ENCODE measurements around the gene GPR142. TPM values are rescaled to one million over a fixed set of nuclear protein-coding genes. Genes with fewer than 3 reads are reported as not detected.

GPR142 gene
- total RNA-seq, 4 donors from 2014 or later, result 0.39 to 0.83 (median 0.40) TPM; not detected in 1

GRCh38 chr17:74387365-74388218 lies 20.3 kb downstream of the GPR142 start:
- TF ChIP-seq CTCF (IDR thresholded peaks at IDR 0.05) (no peak), POLR2A (IDR thresholded peaks at IDR 0.05; ENCODE audit: low read depth) (no peak), POLR2AphosphoS5 (IDR thresholded peaks at IDR 0.05) (no peak), EP300 (IDR thresholded peaks at IDR 0.05) (no peak)
- 74% methylated on average over 16 of the region's 17 CpGs for WGBS
- H3K4me3 ChIP-seq, result no peak overlapping the region
- no peak for DNase-seq (ENCODE audit: extremely low spot score)
- H3K27me3 ChIP-seq, result no peaks in the 10 kb centered on the region
- intact Hi-C loops (cut with DNase I), result no loop called here
- no peaks in the 10 kb centered on the region for H3K36me3 ChIP-seq
- no peak overlapping the region for H3K27ac ChIP-seq (replicated peaks in 1 of 4)
- H3K4me1 ChIP-seq, result peaks cover 0 to 14% (median 5%) of the 10 kb centered on the region in 4 donors
- H3K9me3 ChIP-seq, result no peaks in the 10 kb centered on the region

- WGBS, result 74% methylated on average over 12 of the region's 12 CpGs
- DNase-seq (ENCODE audit: extremely low spot score), result no peak
Measured at GRCh38 chr17:74389084-74389753, 21.9 kb downstream of the GPR142 start.

GRCh38 chr17:74389937-74390679 lies 22.8 kb downstream of the GPR142 start:
- no peak overlapping the region for H3K4me3 ChIP-seq
- no peaks in the 10 kb centered on the region for H3K36me3 ChIP-seq
- no peak for TF ChIP-seq CTCF (IDR thresholded peaks at IDR 0.05)
- TF ChIP-seq POLR2A (IDR thresholded peaks at IDR 0.05; ENCODE audit: low read depth), result no peak
- no peak for TF ChIP-seq EP300 (IDR thresholded peaks at IDR 0.05)
- no peak for TF ChIP-seq POLR2AphosphoS5 (IDR thresholded peaks at IDR 0.05)
- peaks cover 0 to 14% (median 5%) of the 10 kb centered on the region in 4 donors for H3K4me1 ChIP-seq
- H3K9me3 ChIP-seq, result peaks cover 0 to 3% (median 0%) of the 10 kb centered on the region in 4 donors
- intact Hi-C loops (cut with DNase I), result no loop called here
- H3K27ac ChIP-seq (replicated peaks in 1 of 4), result no peak overlapping the region
- no peaks in the 10 kb centered on the region for H3K27me3 ChIP-seq
- DNase-seq (ENCODE audit: extremely low spot score), result no peak
- WGBS, result 84% methylated on average over 2 of the region's 2 CpGs

More at GRCh38 chr17:74389084-74389753, 21.9 kb downstream of the GPR142 start:
- Histone ChIP-seq H3K27me3 (no peaks in the 10 kb centered on the region), H3K4me1 (peaks cover 0 to 14% (median 5%) of the 10 kb centered on the region in 4 donors), H3K36me3 (no peaks in the 10 kb centered on the region), H3K4me3 (no peak overlapping the region), H3K9me3 (peaks cover 0 to 3% (median 0%) of the 10 kb centered on the region in 4 donors), H3K27ac (replicated peaks in 1 of 4) (no peak overlapping the region)
- intact Hi-C loops (cut with DNase I), result no loop called here
- TF ChIP-seq EP300 (IDR thresholded peaks at IDR 0.05) (no peak), POLR2AphosphoS5 (IDR thresholded peaks at IDR 0.05) (no peak), CTCF (IDR thresholded peaks at IDR 0.05) (no peak), POLR2A (IDR thresholded peaks at IDR 0.05; ENCODE audit: low read depth) (no peak)

- Histone ChIP-seq H3K27me3 (no peaks in the 10 kb centered on the region), H3K36me3 (no peaks in the 10 kb centered on the region), H3K4me1 (peaks cover 0 to 12% (median 5%) of the 10 kb centered on the region in 4 donors), H3K4me3 (no peak overlapping the region), H3K27ac (replicated peaks in 1 of 4) (no peak overlapping the region), H3K9me3 (peaks cover 0 to 3% (median 0%) of the 10 kb centered on the region in 4 donors)
- intact Hi-C loops (cut with DNase I), result no loop called here
- WGBS, result 79% methylated on average over 11 of the region's 11 CpGs
- no peak for DNase-seq (ENCODE audit: extremely low spot score)
- no peak for TF ChIP-seq EP300 (IDR thresholded peaks at IDR 0.05)
- no peak for TF ChIP-seq POLR2AphosphoS5 (IDR thresholded peaks at IDR 0.05)
Measured at GRCh38 chr17:74390680-74391653, 23.7 kb downstream of the GPR142 start.

Measured in esophagus muscularis mucosa (tissue), 4 donors.